Mesodermal cell (in vitro differentiated cells): Measurements from ENCODE around the gene NDUFB7.
A peak's percentile ranks its signal among the peaks of the same experiment; 100 is the strongest.

ENCODE experiments used
- H3K27ac ChIP-seq: 2 replicates; pipeline ENCODE4 v1.7.0; 2013; ENCODE audit warnings: mild to moderate bottlenecking, low read depth, low read length, moderate library complexity; ENCODE audit not compliant: severe bottlenecking
- H3K36me3 ChIP-seq: 2 replicates; pipeline ENCODE4 v1.7.1; 2013; ENCODE audit warnings: mild to moderate bottlenecking, low read length, moderate library complexity; ENCODE audit not compliant: control insufficient read depth, insufficient read depth
- H3K4me1 ChIP-seq: one replicate; pipeline ENCODE4 v1.7.1; 2013; ENCODE audit warnings: mild to moderate bottlenecking, low read length; ENCODE audit not compliant: insufficient read depth, control insufficient read depth, poor library complexity, severe bottlenecking
- H3K4me3 ChIP-seq: 2 replicates; pipeline ENCODE4 v1.7.0; 2013; ENCODE audit warnings: low read length, control low read depth, mild to moderate bottlenecking; ENCODE audit not compliant: insufficient read depth, poor library complexity, severe bottlenecking; ENCODE audit errors: extremely low read depth
- H3K9me3 ChIP-seq: 2 replicates; pipeline ENCODE4 v1.7.1; 2013; ENCODE audit warnings: mild to moderate bottlenecking, low read length, moderate library complexity; ENCODE audit not compliant: control insufficient read depth
- WGBS, 2 experiments: methylation state at CpG; one replicate each; pipeline ENCODE4 v1.1.5; 2013; ENCODE audit warnings: missing lambda C conversion rate in 2 of 2; ENCODE audit not compliant: insufficient coverage in 2 of 2; 5-methylcytosine and 5-hydroxymethylcytosine counted together

NDUFB7 gene

DNA sequence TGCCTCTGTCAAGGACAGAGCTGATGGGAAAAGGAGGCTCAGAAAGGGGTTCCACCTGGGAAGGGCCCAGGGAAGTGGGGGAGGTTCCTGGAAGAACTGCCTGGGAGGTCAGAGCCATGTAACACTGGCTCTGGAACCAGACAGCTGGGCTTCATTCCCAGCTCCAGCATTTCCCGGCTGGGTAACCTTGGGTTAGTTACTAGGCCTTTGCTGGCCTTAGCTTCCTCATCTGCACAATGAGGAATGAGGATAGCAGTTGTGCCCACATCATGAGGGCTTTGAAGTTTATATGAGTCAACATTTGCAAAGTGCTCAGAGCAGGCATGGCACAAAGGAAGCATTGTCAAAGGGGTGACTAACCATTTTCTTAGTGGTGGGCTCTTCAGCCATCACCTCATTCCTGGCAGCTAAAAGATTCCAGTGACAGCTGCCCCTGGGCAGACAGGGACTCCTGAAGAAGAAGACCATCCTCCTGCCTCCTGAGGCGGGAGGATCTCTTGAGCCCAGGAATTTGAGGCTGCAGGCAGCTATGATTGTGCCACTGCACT is 51.9 kb downstream of the NDUFB7 start:
- Histone ChIP-seq H3K9me3 (no peaks in the 10 kb centered on the region), H3K4me1 (peaks cover 36% of the 10 kb centered on the region), H3K4me3 (no peak overlapping the region), H3K27ac (peak overlapping the region; percentile 99), H3K36me3 (peaks cover 22% of the 10 kb centered on the region)
- 48 to 53% methylated on average over 2 of the region's 2 CpGs for WGBS, 2 experiments

- 94 to 97% methylated on average over 11 to 15 of the region's 22 CpGs for WGBS, 2 experiments
- Histone ChIP-seq H3K36me3 (peaks cover 27% of the 10 kb centered on the region), H3K4me1 (peaks cover 36% of the 10 kb centered on the region), H3K27ac (peak overlapping the region; percentile 99), H3K9me3 (no peaks in the 10 kb centered on the region), H3K4me3 (no peak overlapping the region)
Measured at GRCh38 chr19:14519245-14519859, 52.5 kb downstream of the NDUFB7 start.

DNA sequence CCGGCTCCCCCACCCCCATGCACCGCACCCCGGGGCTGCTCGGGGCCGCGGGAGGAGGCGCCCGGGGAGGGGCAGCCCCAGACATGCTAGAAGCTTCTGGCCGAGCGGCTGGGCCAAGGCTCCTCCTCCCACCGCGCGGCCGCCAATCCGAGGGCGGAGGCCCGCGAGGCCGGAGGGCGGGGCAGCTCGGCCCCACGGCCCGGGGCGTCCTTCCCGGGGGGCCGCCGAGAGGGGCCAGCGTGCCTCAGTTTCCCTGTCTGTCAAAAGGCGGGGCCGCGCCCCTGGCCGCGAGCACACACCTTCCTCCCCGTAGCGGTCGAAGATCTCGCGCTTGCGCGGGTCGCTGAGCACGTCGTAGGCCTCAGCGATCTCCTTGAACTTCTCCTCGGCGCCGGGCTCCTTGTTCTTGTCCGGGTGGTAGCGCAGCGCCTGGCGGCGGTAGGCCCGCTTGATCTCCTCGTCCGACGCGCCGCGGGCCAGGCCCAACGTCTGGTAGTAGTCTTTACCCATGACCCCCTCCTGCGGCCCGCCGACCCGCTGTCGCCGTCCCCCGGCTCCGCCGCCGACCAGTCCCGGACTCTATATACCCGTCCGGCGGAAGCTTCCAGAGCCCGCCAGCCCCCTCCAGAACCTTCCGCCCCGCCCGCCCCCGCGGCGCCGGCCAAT is 53.9 kb downstream of the NDUFB7 start, which contains the start of gene DNAJB1:
TSS of gene DNAJB1 (minus strand) at position 558 of the 666 bp plus-strand sequence. CDS start at position 510, 48 bp downstream.
- H3K4me3 ChIP-seq = peak within 1 kb of the TSS; percentile 76
- peaks cover 36% of the 10 kb centered on the region for H3K4me1 ChIP-seq
- H3K27ac ChIP-seq = peak within 1 kb of the TSS; percentile 99
- peaks cover 35% of the 10 kb centered on the region for H3K36me3 ChIP-seq
- H3K9me3 ChIP-seq = no peaks in the 10 kb centered on the region
- 0% methylated on average over 40 to 64 of the region's 82 CpGs for WGBS, 2 experiments

GRCh38 chr19:14517446-14517839 is 54.4 kb downstream of the NDUFB7 start:
- H3K4me3 ChIP-seq = peak overlapping the region; percentile 76
- H3K27ac ChIP-seq = peak overlapping the region; percentile 97
- no peaks in the 10 kb centered on the region for H3K9me3 ChIP-seq
- peaks cover 35% of the 10 kb centered on the region for H3K36me3 ChIP-seq
- peaks cover 36% of the 10 kb centered on the region for H3K4me1 ChIP-seq
- WGBS, 2 experiments = 0% methylated on average over 3 to 27 of the region's 32 CpGs

GRCh38 chr19:14516746-14517438 is 55.0 kb downstream of the NDUFB7 start:
- Histone ChIP-seq H3K36me3 (peaks cover 35% of the 10 kb centered on the region), H3K4me1 (peaks cover 33% of the 10 kb centered on the region), H3K27ac (no peak overlapping the region), H3K9me3 (no peaks in the 10 kb centered on the region), H3K4me3 (peak overlapping the region; percentile 76)
- WGBS, 2 experiments = 52 to 63% methylated on average over 16 to 17 of the region's 22 CpGs
